ENCODE measurements around the gene ABCG8.

Gene ABCG8

GRCh38 chr2:43842866-43843226 lies 4.1 kb downstream of the ABCG8 start:
- peaks cover 24% of the 10 kb centered on the region for H3K27me3 ChIP-seq (ENCODE audit: insufficient read depth, low read length, poor library complexity)
- TF ChIP-seq EZH2 (IDR thresholded peaks at IDR 0.05; ENCODE audit: borderline replicate concordance, low read depth, low read length, severe bottlenecking) (no peak), CTCF (IDR thresholded peaks at IDR 0.05; ENCODE audit: borderline replicate concordance, extremely low read depth, low read length, poor library complexity, severe bottlenecking) (no peak)
- H3K4me3 ChIP-seq (ENCODE audit: low read depth in 1 of 2, low read length in 2 of 2) = no peak overlapping the region
- H3K36me3 ChIP-seq (ENCODE audit: insufficient read depth, low read length) = no peaks in the 10 kb centered on the region
- no peak overlapping the region for H2AFZ ChIP-seq (ENCODE audit: low read depth, low read length)
- H3K79me2 ChIP-seq (ENCODE audit: insufficient read depth, low read length) = no peaks in the 10 kb centered on the region
- no peaks in the 10 kb centered on the region for H4K20me1 ChIP-seq (ENCODE audit: insufficient read depth, low read length)
- H3K4me2 ChIP-seq (ENCODE audit: insufficient read depth, low read length) = no peak overlapping the region
- H3K4me1 ChIP-seq (ENCODE audit: insufficient read depth, low read length) = no peaks in the 10 kb centered on the region
- no peak for ATAC-seq (ENCODE audit: insufficient read depth, low read depth)
- no peaks in the 10 kb centered on the region for H3K9me3 ChIP-seq (ENCODE audit: insufficient read depth, low read length, severe bottlenecking)
- DNase-seq = no peak
- H3K27ac ChIP-seq (ENCODE audit: low read length) = no peak overlapping the region
- H3K9ac ChIP-seq (ENCODE audit: low read depth, low read length) = no peak overlapping the region

GRCh38 chr2:43845181-43845580 lies 6.4 kb downstream of the ABCG8 start:
- Histone ChIP-seq H3K4me1 (ENCODE audit: insufficient read depth, low read length) (no peaks in the 10 kb centered on the region), H3K27ac (ENCODE audit: low read length) (no peak overlapping the region), H3K79me2 (ENCODE audit: insufficient read depth, low read length) (no peaks in the 10 kb centered on the region), H3K9me3 (ENCODE audit: insufficient read depth, low read length, severe bottlenecking) (no peaks in the 10 kb centered on the region), H3K36me3 (ENCODE audit: insufficient read depth, low read length) (no peaks in the 10 kb centered on the region), H3K27me3 (ENCODE audit: insufficient read depth, low read length, poor library complexity) (peaks cover 24% of the 10 kb centered on the region), H3K4me2 (ENCODE audit: insufficient read depth, low read length) (no peak overlapping the region), H3K4me3 (ENCODE audit: low read depth in 1 of 2, low read length in 2 of 2) (no peak overlapping the region), H3K9ac (ENCODE audit: low read depth, low read length) (no peak overlapping the region), H4K20me1 (ENCODE audit: insufficient read depth, low read length) (no peaks in the 10 kb centered on the region), H2AFZ (ENCODE audit: low read depth, low read length) (no peak overlapping the region)
- no peak for DNase-seq
- ATAC-seq (ENCODE audit: insufficient read depth, low read depth) = no peak
- TF ChIP-seq EZH2 (IDR thresholded peaks at IDR 0.05; ENCODE audit: borderline replicate concordance, low read depth, low read length, severe bottlenecking) (no peak), CTCF (IDR thresholded peaks at IDR 0.05; ENCODE audit: borderline replicate concordance, extremely low read depth, low read length, poor library complexity, severe bottlenecking) (no peak)

GRCh38 chr2:43846140-43846793 lies 7.5 kb downstream of the ABCG8 start:
- no peaks in the 10 kb centered on the region for H4K20me1 ChIP-seq (ENCODE audit: insufficient read depth, low read length)
- ATAC-seq (ENCODE audit: insufficient read depth, low read depth) (no peak), DNase-seq (no peak)
- H3K79me2 ChIP-seq (ENCODE audit: insufficient read depth, low read length) = no peaks in the 10 kb centered on the region
- H3K9me3 ChIP-seq (ENCODE audit: insufficient read depth, low read length, severe bottlenecking) = no peaks in the 10 kb centered on the region
- H3K4me3 ChIP-seq (ENCODE audit: low read depth in 1 of 2, low read length in 2 of 2) = no peak overlapping the region
- no peak overlapping the region for H2AFZ ChIP-seq (ENCODE audit: low read depth, low read length)
- no peak overlapping the region for H3K9ac ChIP-seq (ENCODE audit: low read depth, low read length)
- TF ChIP-seq CTCF (IDR thresholded peaks at IDR 0.05; ENCODE audit: borderline replicate concordance, extremely low read depth, low read length, poor library complexity, severe bottlenecking) = no peak
- no peak for TF ChIP-seq EZH2 (IDR thresholded peaks at IDR 0.05; ENCODE audit: borderline replicate concordance, low read depth, low read length, severe bottlenecking)
- H3K4me1 ChIP-seq (ENCODE audit: insufficient read depth, low read length) = no peaks in the 10 kb centered on the region
- H3K36me3 ChIP-seq (ENCODE audit: insufficient read depth, low read length) = no peaks in the 10 kb centered on the region
- H3K4me2 ChIP-seq (ENCODE audit: insufficient read depth, low read length) = no peak overlapping the region
- peaks cover 17% of the 10 kb centered on the region for H3K27me3 ChIP-seq (ENCODE audit: insufficient read depth, low read length, poor library complexity)
- H3K27ac ChIP-seq (ENCODE audit: low read length) = no peak overlapping the region

All from DND-41 (cell line).